Measurements from ENCODE around the gene ANKRD27.
"Not testable (repeated sequence)": the region's sequence is repeated elsewhere in the genome, so short reads cannot be mapped to it uniquely, and the experiment has no call there.

DNA sequence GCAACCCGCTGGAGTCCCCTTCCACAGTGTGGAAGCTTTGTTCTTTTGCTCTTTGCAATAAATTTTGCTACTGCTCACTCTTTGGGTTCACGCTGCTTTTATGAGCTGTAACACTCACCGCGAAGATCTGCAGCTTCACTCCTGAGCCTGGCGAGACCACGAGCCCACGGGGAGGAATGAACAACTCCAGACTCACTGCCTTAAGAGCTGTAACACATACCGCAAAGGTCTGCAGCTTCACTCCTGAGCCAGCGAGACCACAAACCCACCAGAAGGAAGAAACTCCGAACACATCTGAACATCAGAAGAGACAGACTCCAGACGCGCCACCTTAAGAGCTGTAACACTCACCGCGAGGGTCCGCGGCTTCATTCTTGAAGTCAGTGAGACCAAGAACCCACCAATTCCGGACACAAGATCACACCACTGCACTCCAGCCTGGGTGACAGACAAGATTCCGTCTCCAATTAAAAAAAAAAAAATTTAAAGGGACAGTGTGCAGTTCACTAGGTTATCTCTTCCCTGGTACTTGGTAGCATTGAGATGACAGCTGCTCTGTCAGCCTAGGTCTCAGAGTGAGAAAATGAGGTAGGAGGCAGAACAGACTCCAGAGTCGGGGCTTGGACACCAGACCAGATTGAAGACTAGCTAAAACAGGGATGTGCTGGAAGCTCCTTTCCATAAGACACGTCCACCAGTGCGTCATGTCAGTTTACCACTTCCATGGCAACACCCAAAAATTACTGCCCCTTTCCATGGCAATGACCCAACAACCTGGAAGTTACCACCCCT is 102.1 kb downstream of the ANKRD27 start:
- TF ChIP-seq, protein P1, sequence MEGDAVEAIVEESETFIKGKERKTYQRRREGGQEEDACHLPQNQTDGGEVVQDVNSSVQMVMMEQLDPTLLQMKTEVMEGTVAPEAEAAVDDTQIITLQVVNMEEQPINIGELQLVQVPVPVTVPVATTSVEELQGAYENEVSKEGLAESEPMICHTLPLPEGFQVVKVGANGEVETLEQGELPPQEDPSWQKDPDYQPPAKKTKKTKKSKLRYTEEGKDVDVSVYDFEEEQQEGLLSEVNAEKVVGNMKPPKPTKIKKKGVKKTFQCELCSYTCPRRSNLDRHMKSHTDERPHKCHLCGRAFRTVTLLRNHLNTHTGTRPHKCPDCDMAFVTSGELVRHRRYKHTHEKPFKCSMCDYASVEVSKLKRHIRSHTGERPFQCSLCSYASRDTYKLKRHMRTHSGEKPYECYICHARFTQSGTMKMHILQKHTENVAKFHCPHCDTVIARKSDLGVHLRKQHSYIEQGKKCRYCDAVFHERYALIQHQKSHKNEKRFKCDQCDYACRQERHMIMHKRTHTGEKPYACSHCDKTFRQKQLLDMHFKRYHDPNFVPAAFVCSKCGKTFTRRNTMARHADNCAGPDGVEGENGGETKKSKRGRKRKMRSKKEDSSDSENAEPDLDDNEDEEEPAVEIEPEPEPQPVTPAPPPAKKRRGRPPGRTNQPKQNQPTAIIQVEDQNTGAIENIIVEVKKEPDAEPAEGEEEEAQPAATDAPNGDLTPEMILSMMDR (IDR thresholded peaks at IDR 0.05; ENCODE audit: poor library complexity, severe bottlenecking), result not testable (repeated sequence)
- TF ChIP-seq EZH2 (IDR thresholded peaks at IDR 0.05; ENCODE audit: borderline replicate concordance, insufficient read depth, low read length, poor library complexity, severe bottlenecking); EP300 (conservative IDR thresholded peaks at IDR 0.05; ENCODE audit: poor library complexity, severe bottlenecking): not testable (repeated sequence)
- TF ChIP-seq, protein P2, sequence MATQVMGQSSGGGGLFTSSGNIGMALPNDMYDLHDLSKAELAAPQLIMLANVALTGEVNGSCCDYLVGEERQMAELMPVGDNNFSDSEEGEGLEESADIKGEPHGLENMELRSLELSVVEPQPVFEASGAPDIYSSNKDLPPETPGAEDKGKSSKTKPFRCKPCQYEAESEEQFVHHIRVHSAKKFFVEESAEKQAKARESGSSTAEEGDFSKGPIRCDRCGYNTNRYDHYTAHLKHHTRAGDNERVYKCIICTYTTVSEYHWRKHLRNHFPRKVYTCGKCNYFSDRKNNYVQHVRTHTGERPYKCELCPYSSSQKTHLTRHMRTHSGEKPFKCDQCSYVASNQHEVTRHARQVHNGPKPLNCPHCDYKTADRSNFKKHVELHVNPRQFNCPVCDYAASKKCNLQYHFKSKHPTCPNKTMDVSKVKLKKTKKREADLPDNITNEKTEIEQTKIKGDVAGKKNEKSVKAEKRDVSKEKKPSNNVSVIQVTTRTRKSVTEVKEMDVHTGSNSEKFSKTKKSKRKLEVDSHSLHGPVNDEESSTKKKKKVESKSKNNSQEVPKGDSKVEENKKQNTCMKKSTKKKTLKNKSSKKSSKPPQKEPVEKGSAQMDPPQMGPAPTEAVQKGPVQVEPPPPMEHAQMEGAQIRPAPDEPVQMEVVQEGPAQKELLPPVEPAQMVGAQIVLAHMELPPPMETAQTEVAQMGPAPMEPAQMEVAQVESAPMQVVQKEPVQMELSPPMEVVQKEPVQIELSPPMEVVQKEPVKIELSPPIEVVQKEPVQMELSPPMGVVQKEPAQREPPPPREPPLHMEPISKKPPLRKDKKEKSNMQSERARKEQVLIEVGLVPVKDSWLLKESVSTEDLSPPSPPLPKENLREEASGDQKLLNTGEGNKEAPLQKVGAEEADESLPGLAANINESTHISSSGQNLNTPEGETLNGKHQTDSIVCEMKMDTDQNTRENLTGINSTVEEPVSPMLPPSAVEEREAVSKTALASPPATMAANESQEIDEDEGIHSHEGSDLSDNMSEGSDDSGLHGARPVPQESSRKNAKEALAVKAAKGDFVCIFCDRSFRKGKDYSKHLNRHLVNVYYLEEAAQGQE (IDR thresholded peaks at IDR 0.05; ENCODE audit: borderline replicate concordance), result not testable (repeated sequence)

All from neural cell (in vitro differentiated cells).